Fibroblast of the aortic adventitia (primary cell): Measurements from ENCODE around the gene THEM5. TPM values are rescaled to one million over a fixed set of nuclear protein-coding genes. Genes with fewer than 3 reads are reported as not detected.

Source experiments
- DNase-seq: peaks from one replicate; pipeline ENCODE4 v3.0.0-alpha.2; 2010; ENCODE audit warnings: low read depth
- H3K4me3 ChIP-seq: 2 replicates; pipeline ENCODE4 v1.5.1; 2011; ENCODE audit warnings: low read depth, mild to moderate bottlenecking, control low read depth, low read length, moderate library complexity
- total RNA-seq: library from RNA; depleted of rRNA; stranded (reverse); fragments of >200 nt; gene quantifications from 2 replicates; pipeline ENCODE4 v1.2.3, GENCODE V29; 2012; ENCODE audit warnings: low replicate concordance
- TF ChIP-seq, protein P1 (sequence below): IDR thresholded peaks from 2 replicates; pipeline ENCODE4 v1.5.1; 2011; ENCODE audit warnings: mild to moderate bottlenecking, low read length, control low read depth, inconsistent platforms; ENCODE audit not compliant: insufficient read depth

THEM5 gene
- total RNA-seq, 1 donor, result not detected

DNA sequence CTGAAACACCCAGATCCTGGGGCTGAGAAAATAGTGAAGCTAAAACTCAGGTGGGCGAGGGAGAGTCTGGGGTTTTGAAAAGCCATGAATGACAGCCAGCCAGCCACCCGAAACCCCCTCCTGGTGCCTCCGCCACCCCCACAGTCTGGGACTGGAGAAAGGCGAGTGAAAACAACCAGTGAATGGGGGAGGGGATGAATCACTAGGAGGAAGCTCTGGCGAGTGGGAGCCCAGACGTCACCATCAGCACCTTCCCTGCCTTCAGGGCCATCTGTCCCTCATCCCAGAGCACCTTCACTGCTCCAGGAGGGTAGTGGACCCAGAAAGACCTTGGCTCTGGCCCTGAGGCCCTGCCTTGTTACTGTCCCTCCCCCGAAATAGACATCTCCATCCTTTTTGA is 31.1 kb downstream of the THEM5 start:
- no peak overlapping the region for H3K4me3 ChIP-seq
- no peak for DNase-seq
- TF ChIP-seq, protein P1, sequence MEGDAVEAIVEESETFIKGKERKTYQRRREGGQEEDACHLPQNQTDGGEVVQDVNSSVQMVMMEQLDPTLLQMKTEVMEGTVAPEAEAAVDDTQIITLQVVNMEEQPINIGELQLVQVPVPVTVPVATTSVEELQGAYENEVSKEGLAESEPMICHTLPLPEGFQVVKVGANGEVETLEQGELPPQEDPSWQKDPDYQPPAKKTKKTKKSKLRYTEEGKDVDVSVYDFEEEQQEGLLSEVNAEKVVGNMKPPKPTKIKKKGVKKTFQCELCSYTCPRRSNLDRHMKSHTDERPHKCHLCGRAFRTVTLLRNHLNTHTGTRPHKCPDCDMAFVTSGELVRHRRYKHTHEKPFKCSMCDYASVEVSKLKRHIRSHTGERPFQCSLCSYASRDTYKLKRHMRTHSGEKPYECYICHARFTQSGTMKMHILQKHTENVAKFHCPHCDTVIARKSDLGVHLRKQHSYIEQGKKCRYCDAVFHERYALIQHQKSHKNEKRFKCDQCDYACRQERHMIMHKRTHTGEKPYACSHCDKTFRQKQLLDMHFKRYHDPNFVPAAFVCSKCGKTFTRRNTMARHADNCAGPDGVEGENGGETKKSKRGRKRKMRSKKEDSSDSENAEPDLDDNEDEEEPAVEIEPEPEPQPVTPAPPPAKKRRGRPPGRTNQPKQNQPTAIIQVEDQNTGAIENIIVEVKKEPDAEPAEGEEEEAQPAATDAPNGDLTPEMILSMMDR, result no peak

DNA sequence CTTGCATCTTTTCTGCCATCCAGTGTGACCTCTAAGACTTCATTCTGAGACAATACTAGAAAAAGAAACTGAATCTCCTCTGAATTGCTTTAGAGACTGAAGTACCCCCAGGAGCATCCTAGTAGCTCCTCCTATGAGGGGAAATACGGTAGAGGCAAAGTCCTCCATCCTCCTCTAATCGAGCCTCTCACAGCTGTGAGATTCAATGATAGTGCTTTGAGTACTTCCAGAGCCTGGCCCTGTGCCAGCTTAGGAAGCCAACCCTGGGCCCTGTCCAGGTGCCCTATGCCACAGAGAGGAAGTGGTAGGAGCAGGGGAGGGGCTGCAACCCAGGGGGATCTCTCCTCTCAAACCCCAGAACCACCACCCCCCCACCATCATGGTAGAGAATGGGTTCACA is 32.6 kb downstream of the THEM5 start:
- TF ChIP-seq, protein P1, result no peak
- no peak for DNase-seq
- no peak overlapping the region for H3K4me3 ChIP-seq

DNA sequence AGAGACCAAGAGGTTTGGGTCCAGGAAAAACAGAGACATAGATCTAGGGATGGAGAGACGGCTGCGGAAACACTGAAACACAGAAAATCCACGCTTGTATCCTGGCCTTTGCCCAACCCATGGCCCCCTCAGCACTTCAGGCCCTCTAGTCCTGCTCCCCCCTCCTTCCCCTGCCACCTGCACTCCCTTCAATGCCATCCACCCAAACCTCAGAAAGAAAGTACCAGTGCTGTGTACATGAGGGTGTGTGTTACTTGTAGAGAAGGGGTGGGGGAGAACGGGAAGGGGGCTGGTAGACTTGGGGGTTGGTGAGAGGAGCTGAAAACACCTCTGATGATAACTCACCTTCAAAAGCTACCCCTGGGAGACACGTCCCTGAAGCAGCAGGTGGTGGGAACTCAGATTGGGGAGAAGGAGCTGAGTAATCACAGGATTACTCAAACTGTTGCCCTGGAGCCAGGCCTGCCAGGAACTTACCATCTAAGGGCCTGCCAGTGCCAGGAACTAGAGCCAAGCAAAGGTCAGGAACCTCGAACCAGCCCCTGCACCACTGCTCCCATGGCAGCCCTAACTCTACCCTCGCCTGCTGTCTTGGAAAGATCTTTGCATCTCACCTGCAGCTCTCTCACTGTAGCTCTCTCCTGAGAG is 33.4 kb downstream of the THEM5 start:
- H3K4me3 ChIP-seq, result no peak overlapping the region
- no peak for DNase-seq
- TF ChIP-seq, protein P1, result no peak

DNA sequence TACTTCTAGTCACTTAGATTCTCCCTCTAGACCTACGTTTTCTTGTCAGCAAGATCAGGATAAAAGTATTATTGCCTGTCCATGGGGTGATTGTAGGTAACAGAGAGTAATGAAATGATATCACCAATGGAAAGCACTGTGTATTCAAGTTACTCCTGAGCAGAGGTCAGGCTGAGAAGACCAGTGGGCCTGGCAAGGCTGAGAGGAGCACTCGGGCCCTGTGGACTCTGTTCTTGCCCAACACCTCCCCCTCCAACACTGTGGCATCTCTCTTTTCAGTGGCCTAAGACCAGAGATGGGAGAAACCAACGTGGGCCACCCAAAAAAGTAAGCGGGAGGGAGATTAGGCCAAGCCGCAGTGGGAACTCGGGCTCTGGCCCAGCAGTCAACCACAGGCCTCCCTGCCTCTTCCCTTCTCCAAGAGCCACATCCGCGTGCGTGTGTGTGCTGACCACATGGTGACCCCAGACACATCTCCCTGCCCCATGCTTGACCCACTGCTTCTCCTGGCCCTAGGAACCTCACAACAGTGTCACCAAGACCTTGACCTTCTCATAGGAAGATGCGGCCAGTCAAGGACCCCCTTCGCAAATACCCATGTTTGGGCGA is 34.2 kb downstream of the THEM5 start:
- TF ChIP-seq, protein P1, result no peak
- DNase-seq, result no peak
- H3K4me3 ChIP-seq, result no peak overlapping the region

GRCh38 chr1:151817353-151817730 is 36.2 kb downstream of the THEM5 start:
- DNase-seq, result no peak
- TF ChIP-seq, protein P1, result no peak

DNA sequence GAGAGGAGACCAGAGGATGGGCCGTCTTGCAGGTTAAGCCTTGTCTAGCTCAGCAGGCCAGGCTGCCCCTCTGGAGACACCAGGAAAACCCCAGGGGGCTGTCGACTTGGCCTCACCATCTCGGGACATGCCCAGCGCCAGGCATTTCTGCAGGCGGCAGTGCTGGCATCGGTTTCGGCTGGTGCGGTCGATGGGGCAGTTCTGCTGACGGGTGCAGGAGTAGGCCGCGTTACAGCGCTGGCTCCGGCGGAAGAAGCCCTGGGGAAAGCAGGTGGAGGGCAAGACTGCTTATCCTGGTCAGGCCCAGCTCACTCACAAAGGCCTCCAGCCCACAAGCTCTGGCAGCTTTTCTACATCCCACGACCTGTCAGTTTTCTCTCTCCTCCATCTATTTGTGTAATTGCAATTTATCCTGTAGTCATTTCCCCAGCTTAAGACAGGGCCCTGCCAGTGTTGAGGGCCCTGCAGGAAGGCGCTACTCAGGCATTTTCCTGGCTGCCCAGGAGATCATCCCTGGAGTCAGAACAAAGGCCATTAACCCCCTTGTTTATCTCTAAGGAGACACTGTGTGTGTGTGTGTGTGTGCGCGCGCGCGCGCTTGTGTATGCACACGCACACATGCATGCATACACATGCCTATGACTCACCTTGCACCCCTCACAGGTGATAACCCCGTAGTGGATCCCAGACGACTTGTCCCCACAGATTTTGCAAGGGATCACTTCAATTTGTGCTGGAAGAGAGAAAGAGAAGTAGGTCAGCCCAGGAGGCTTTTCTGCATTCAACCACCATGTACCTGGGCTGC is 36.8 kb downstream of the THEM5 start:
- TF ChIP-seq, protein P1, result no peak
- DNase-seq, result no peak

More at GRCh38 chr1:151817353-151817730, 36.2 kb downstream of the THEM5 start:
- no peak overlapping the region for H3K4me3 ChIP-seq

More for the DNA sequence above, 36.8 kb downstream of the THEM5 start:
- H3K4me3 ChIP-seq, result no peak overlapping the region
